ENCODE data around the gene DCC.
A peak's percentile ranks its signal among the peaks of the same experiment; 100 is the strongest.

Gene DCC

GRCh38 chr18:53093636-53094035 is 753.6 kb downstream of the DCC start:
- DNase-seq: no peak
- Mint-ChIP-seq H3K27ac (no peak overlapping the region), H3K9me3 (peaks cover 2% of the 10 kb centered on the region), H3K4me3 (no peak overlapping the region), H3K36me3 (ENCODE audit: low read depth) (no peaks in the 10 kb centered on the region), H3K27me3 (ENCODE audit: low read depth, poor library complexity) (no peaks in the 10 kb centered on the region), H3K4me1 (peaks cover 6% of the 10 kb centered on the region)
- TF ChIP-seq CTCF (IDR thresholded peaks at IDR 0.05): no peak

- Mint-ChIP-seq H3K27me3 (ENCODE audit: low read depth, poor library complexity) (no peaks in the 10 kb centered on the region), H3K36me3 (ENCODE audit: low read depth) (peaks cover 7% of the 10 kb centered on the region)
- TF ChIP-seq CTCF (IDR thresholded peaks at IDR 0.05): no peak
These were observed 761.6 kb downstream of the DCC start for GRCh38 chr18:53101536-53102105.

GRCh38 chr18:53114441-53114840 is 774.4 kb downstream of the DCC start:
- Mint-ChIP-seq H3K4me1 (no peaks in the 10 kb centered on the region), H3K9me3 (peaks cover 5% of the 10 kb centered on the region), H3K27me3 (ENCODE audit: low read depth, poor library complexity) (no peaks in the 10 kb centered on the region), H3K4me3 (no peak overlapping the region), H3K36me3 (ENCODE audit: low read depth) (no peaks in the 10 kb centered on the region), H3K27ac (no peak overlapping the region)
- no peak for TF ChIP-seq CTCF (IDR thresholded peaks at IDR 0.05)
- DNase-seq: no peak

More at GRCh38 chr18:53101536-53102105, 761.6 kb downstream of the DCC start:
- Mint-ChIP-seq H3K9me3 (peaks cover 18% of the 10 kb centered on the region), H3K4me3 (no peak overlapping the region), H3K27ac (peak overlapping the region; percentile 57), H3K4me1 (no peaks in the 10 kb centered on the region)
- no peak for DNase-seq

- no peaks in the 10 kb centered on the region for H3K36me3 Mint-ChIP-seq (ENCODE audit: low read depth)
- no peaks in the 10 kb centered on the region for H3K4me1 Mint-ChIP-seq
- no peak overlapping the region for H3K27ac Mint-ChIP-seq
- H3K9me3 Mint-ChIP-seq: no peaks in the 10 kb centered on the region
- no peak overlapping the region for H3K4me3 Mint-ChIP-seq
- no peak for TF ChIP-seq CTCF (IDR thresholded peaks at IDR 0.05)
- no peak for DNase-seq
- no peaks in the 10 kb centered on the region for H3K27me3 Mint-ChIP-seq (ENCODE audit: low read depth, poor library complexity)
These were observed 776.0 kb downstream of the DCC start for GRCh38 chr18:53115876-53116585.

GRCh38 chr18:53117851-53118250 is 777.9 kb downstream of the DCC start:
- H3K27ac Mint-ChIP-seq: no peak overlapping the region
- H3K4me1 Mint-ChIP-seq: no peaks in the 10 kb centered on the region
- H3K36me3 Mint-ChIP-seq (ENCODE audit: low read depth): no peaks in the 10 kb centered on the region
- no peaks in the 10 kb centered on the region for H3K27me3 Mint-ChIP-seq (ENCODE audit: low read depth, poor library complexity)
- H3K4me3 Mint-ChIP-seq: no peak overlapping the region
- no peak for DNase-seq
- no peaks in the 10 kb centered on the region for H3K9me3 Mint-ChIP-seq
- TF ChIP-seq CTCF (IDR thresholded peaks at IDR 0.05): no peak

GRCh38 chr18:53126210-53126609 is 786.2 kb downstream of the DCC start:
- no peak for DNase-seq
- Mint-ChIP-seq H3K4me1 (peaks cover 4% of the 10 kb centered on the region), H3K4me3 (no peak overlapping the region), H3K27me3 (ENCODE audit: low read depth, poor library complexity) (peaks cover 4% of the 10 kb centered on the region), H3K9me3 (no peaks in the 10 kb centered on the region), H3K27ac (no peak overlapping the region), H3K36me3 (ENCODE audit: low read depth) (no peaks in the 10 kb centered on the region)
- no peak for TF ChIP-seq CTCF (IDR thresholded peaks at IDR 0.05)

Measured in nephron progenitor cell (in vitro differentiated cells).